ENCODE measurements around the gene MICAL1.

Gene MICAL1

GRCh38 chr6:109434456-109434855 is 21.1 kb downstream of the MICAL1 start:
- TF ChIP-seq CTCF (IDR thresholded peaks at IDR 0.05; ENCODE audit: low read length, missing control alignments): no peak

GRCh38 chr6:109429496-109429895 is 26.1 kb downstream of the MICAL1 start:
- no peak for DNase-seq (ENCODE audit: low read depth)
- TF ChIP-seq CTCF (IDR thresholded peaks at IDR 0.05; ENCODE audit: low read length, missing control alignments): no peak
- H3K4me3 ChIP-seq (replicated peaks; ENCODE audit: low read depth, low read length): no peak overlapping the region

More at GRCh38 chr6:109434456-109434855, 21.1 kb downstream of the MICAL1 start:
- DNase-seq (ENCODE audit: low read depth): peak; percentile 60
- no peak overlapping the region for H3K4me3 ChIP-seq (replicated peaks; ENCODE audit: low read depth, low read length)

- peak; percentile 89 for DNase-seq (ENCODE audit: low read depth)
- no peak for TF ChIP-seq CTCF (IDR thresholded peaks at IDR 0.05; ENCODE audit: low read length, missing control alignments)
- peak overlapping the region; percentile 4 for H3K4me3 ChIP-seq (replicated peaks; ENCODE audit: low read depth, low read length)
Measured at GRCh38 chr6:109428889-109429477, 26.6 kb downstream of the MICAL1 start.

- no peak for DNase-seq (ENCODE audit: low read depth)
- no peak for TF ChIP-seq CTCF (IDR thresholded peaks at IDR 0.05; ENCODE audit: low read length, missing control alignments)
- H3K4me3 ChIP-seq (replicated peaks; ENCODE audit: low read depth, low read length): no peak overlapping the region
Measured at GRCh38 chr6:109424946-109425345, 30.6 kb downstream of the MICAL1 start.

GRCh38 chr6:109421184-109421583 is 34.4 kb downstream of the MICAL1 start:
- TF ChIP-seq CTCF (IDR thresholded peaks at IDR 0.05; ENCODE audit: low read length, missing control alignments): no peak
- H3K4me3 ChIP-seq (replicated peaks; ENCODE audit: low read depth, low read length): no peak overlapping the region
- no peak for DNase-seq (ENCODE audit: low read depth)

GRCh38 chr6:109420751-109421150 is 34.8 kb downstream of the MICAL1 start:
- TF ChIP-seq CTCF (IDR thresholded peaks at IDR 0.05; ENCODE audit: low read length, missing control alignments): no peak
- DNase-seq (ENCODE audit: low read depth): no peak
- no peak overlapping the region for H3K4me3 ChIP-seq (replicated peaks; ENCODE audit: low read depth, low read length)

GRCh38 chr6:109417646-109418045 is 37.9 kb downstream of the MICAL1 start:
- H3K4me3 ChIP-seq (replicated peaks; ENCODE audit: low read depth, low read length): no peak overlapping the region
- TF ChIP-seq CTCF (IDR thresholded peaks at IDR 0.05; ENCODE audit: low read length, missing control alignments): no peak
- DNase-seq (ENCODE audit: low read depth): no peak

All from fibroblast of pulmonary artery (primary cell).